ENCODE data around the gene EPS8L1.
A peak's percentile ranks its signal among the peaks of the same experiment; 100 is the strongest.

The EPS8L1 gene

DNA sequence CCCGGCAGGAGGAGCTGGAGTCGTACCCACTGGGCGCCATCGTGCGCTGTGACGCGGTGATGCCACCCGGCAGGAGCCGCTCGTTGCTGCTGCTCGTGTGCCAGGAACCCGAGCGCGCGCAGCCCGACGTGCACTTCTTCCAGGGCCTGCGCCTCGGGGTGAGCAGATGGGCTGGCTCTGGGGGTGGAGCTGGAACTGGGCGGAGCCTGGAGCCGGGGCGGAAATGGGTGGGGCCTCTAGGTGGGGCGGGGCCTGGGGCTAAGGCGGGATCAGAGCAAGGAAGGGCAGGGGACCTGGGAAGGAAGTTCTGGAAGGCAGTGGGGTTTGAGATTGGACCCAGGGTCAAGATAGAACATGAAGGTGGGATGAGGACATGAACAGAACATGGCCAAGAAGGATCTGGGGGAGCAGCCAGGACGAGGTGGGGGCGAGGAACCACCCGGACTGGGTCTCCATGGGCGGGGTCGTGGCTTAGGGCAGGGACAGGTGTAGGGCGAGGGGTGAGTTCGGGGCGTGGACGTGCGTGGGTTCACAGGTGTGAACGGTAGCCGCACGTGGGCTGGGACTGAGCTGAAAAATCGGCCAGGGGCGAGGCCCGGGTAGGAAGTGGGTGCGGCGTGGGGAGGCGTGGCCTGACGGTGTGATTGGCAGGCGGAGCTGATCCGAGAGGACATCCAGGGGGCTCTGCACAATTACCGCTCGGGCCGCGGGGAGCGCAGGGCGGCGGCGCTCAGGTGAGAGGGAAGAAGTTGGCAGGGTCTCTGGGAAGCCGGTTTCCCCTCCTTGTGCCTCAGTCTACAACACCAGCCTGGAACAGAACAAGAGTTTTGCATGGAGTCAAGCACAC, 4.7 kb downstream of the EPS8L1 start:
- H3K9ac ChIP-seq (ENCODE audit: low read length) = peak overlapping the region; percentile 61
- H3K9me2 ChIP-seq (ENCODE audit: low read depth, low read length) = no peaks in the 10 kb centered on the region
- no peak overlapping the region for H2AFZ ChIP-seq (ENCODE audit: low read length)
- no peaks in the 10 kb centered on the region for H3K79me2 ChIP-seq (ENCODE audit: insufficient read depth, low read length)
- no peaks in the 10 kb centered on the region for H4K20me1 ChIP-seq (ENCODE audit: insufficient read depth, low read length)
- H3K27me3 ChIP-seq (ENCODE audit: insufficient read depth, low read length) = peaks cover 9% of the 10 kb centered on the region; the same call in 1 of the 2 replicates
- peak overlapping the region; percentile 65 for H3K4me3 ChIP-seq (ENCODE audit: low read depth, low read length, poor library complexity, severe bottlenecking)
- H3K36me3 ChIP-seq (ENCODE audit: insufficient read depth, low read length) = no peaks in the 10 kb centered on the region
- H3K4me1 ChIP-seq (ENCODE audit: insufficient read depth, low read length, severe bottlenecking) = peaks cover 10% of the 10 kb centered on the region
- peaks cover 4% of the 10 kb centered on the region; the same call in 1 of the 2 replicates for H3K9me3 ChIP-seq (ENCODE audit: low read length)
- peak overlapping the region; percentile 88 for H3K4me2 ChIP-seq (ENCODE audit: low read length)
- TF ChIP-seq EZH2 (IDR thresholded peaks at IDR 0.05; ENCODE audit: borderline replicate concordance, low read length) = no peak
- TF ChIP-seq, protein P1, sequence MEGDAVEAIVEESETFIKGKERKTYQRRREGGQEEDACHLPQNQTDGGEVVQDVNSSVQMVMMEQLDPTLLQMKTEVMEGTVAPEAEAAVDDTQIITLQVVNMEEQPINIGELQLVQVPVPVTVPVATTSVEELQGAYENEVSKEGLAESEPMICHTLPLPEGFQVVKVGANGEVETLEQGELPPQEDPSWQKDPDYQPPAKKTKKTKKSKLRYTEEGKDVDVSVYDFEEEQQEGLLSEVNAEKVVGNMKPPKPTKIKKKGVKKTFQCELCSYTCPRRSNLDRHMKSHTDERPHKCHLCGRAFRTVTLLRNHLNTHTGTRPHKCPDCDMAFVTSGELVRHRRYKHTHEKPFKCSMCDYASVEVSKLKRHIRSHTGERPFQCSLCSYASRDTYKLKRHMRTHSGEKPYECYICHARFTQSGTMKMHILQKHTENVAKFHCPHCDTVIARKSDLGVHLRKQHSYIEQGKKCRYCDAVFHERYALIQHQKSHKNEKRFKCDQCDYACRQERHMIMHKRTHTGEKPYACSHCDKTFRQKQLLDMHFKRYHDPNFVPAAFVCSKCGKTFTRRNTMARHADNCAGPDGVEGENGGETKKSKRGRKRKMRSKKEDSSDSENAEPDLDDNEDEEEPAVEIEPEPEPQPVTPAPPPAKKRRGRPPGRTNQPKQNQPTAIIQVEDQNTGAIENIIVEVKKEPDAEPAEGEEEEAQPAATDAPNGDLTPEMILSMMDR (IDR thresholded peaks at IDR 0.05; ENCODE audit: low read length) = no peak
- no peaks in the 10 kb centered on the region for H3F3A ChIP-seq (ENCODE audit: insufficient read depth, low read length)
- peak overlapping the region; percentile 60 for H3K27ac ChIP-seq (ENCODE audit: low read depth, low read length, poor library complexity, severe bottlenecking)

- Histone ChIP-seq H3K9me3 (ENCODE audit: low read length) (peaks cover 4% of the 10 kb centered on the region; the same call in 1 of the 2 replicates), H3K9me2 (ENCODE audit: low read depth, low read length) (no peaks in the 10 kb centered on the region), H4K20me1 (ENCODE audit: insufficient read depth, low read length) (no peaks in the 10 kb centered on the region), H3K4me2 (ENCODE audit: low read length) (peak overlapping the region; percentile 88), H3K27me3 (ENCODE audit: insufficient read depth, low read length) (peaks cover 9% of the 10 kb centered on the region; the same call in 1 of the 2 replicates), H3K36me3 (ENCODE audit: insufficient read depth, low read length) (no peaks in the 10 kb centered on the region), H2AFZ (ENCODE audit: low read length) (no peak overlapping the region), H3K9ac (ENCODE audit: low read length) (peak overlapping the region; percentile 61), H3K27ac (ENCODE audit: low read depth, low read length, poor library complexity, severe bottlenecking) (peak overlapping the region; percentile 60), H3K79me2 (ENCODE audit: insufficient read depth, low read length) (no peaks in the 10 kb centered on the region), H3K4me1 (ENCODE audit: insufficient read depth, low read length, severe bottlenecking) (peaks cover 10% of the 10 kb centered on the region), H3F3A (ENCODE audit: insufficient read depth, low read length) (no peaks in the 10 kb centered on the region), H3K4me3 (ENCODE audit: low read depth, low read length, poor library complexity, severe bottlenecking) (peak overlapping the region; percentile 65)
- TF ChIP-seq EZH2 (IDR thresholded peaks at IDR 0.05; ENCODE audit: borderline replicate concordance, low read length) = no peak
- TF ChIP-seq, protein P1 (IDR thresholded peaks at IDR 0.05; ENCODE audit: low read length) = no peak
Observed at GRCh38 chr19:55080968-55081769, 5.5 kb downstream of the EPS8L1 start.

DNA sequence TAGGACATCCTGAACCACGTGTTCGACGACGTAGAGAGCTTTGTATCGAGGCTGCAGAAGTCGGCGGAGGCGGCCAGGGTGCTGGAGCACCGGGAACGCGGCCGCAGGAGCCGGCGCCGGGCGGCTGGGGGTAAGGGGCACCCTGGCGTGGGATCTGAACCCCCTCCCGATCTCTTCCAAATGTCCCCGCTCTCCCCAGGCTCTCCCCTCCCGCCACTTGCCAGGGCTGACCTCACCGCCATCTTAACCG, 6.0 kb downstream of the EPS8L1 start:
- peaks cover 10% of the 10 kb centered on the region for H3K4me1 ChIP-seq (ENCODE audit: insufficient read depth, low read length, severe bottlenecking)
- no peaks in the 10 kb centered on the region for H3K79me2 ChIP-seq (ENCODE audit: insufficient read depth, low read length)
- no peaks in the 10 kb centered on the region for H3K36me3 ChIP-seq (ENCODE audit: insufficient read depth, low read length)
- no peaks in the 10 kb centered on the region for H3F3A ChIP-seq (ENCODE audit: insufficient read depth, low read length)
- H3K27me3 ChIP-seq (ENCODE audit: insufficient read depth, low read length) = peaks cover 9% of the 10 kb centered on the region; the same call in 1 of the 2 replicates
- peaks cover 4% of the 10 kb centered on the region; the same call in 1 of the 2 replicates for H3K9me3 ChIP-seq (ENCODE audit: low read length)
- H3K4me2 ChIP-seq (ENCODE audit: low read length) = no peak overlapping the region
- no peak overlapping the region for H3K9ac ChIP-seq (ENCODE audit: low read length)
- no peak overlapping the region for H3K27ac ChIP-seq (ENCODE audit: low read depth, low read length, poor library complexity, severe bottlenecking)
- no peaks in the 10 kb centered on the region for H4K20me1 ChIP-seq (ENCODE audit: insufficient read depth, low read length)
- H2AFZ ChIP-seq (ENCODE audit: low read length) = no peak overlapping the region
- TF ChIP-seq, protein P1 (IDR thresholded peaks at IDR 0.05; ENCODE audit: low read length) = no peak
- no peak for TF ChIP-seq EZH2 (IDR thresholded peaks at IDR 0.05; ENCODE audit: borderline replicate concordance, low read length)
- H3K9me2 ChIP-seq (ENCODE audit: low read depth, low read length) = no peaks in the 10 kb centered on the region
- H3K4me3 ChIP-seq (ENCODE audit: low read depth, low read length, poor library complexity, severe bottlenecking) = no peak overlapping the region
